Measurements from ENCODE around the gene RFNG. TPM values are rescaled to one million over a fixed set of nuclear protein-coding genes. Genes with fewer than 3 reads are reported as not detected.
A peak's percentile ranks its signal among the peaks of the same experiment; 100 is the strongest.

RFNG gene
- total and polyA plus RNA-seq, 4 donors: 29.1 to 38.2 (median 36.1) TPM

- Histone ChIP-seq H3K27me3 (ENCODE audit: control insufficient read depth in 3 of 3, insufficient read depth in 3 of 3, low read length in 2 of 3) (no peaks in the 10 kb centered on the region), H3K9me3 (ENCODE audit: control insufficient read depth in 4 of 4, insufficient read depth in 3 of 4, low read length in 3 of 4) (no peaks in the 10 kb centered on the region), H3K27ac (ENCODE audit: low read depth in 1 of 2, low read length in 1 of 2) (peak overlapping the region in 1 of 2 donors; percentile 28), H3K36me3 (ENCODE audit: control insufficient read depth in 4 of 4, insufficient read depth in 4 of 4, low read length in 4 of 4) (peaks cover 0 to 43% (median 6%) of the 10 kb centered on the region in 4 donors), H3K4me3 (peak overlapping the region; percentile 81), H3K4me1 (ENCODE audit: control insufficient read depth in 5 of 5, insufficient read depth in 5 of 5, low read length in 5 of 5) (peaks cover 0 to 19% (median 10%) of the 10 kb centered on the region in 5 donors), H3K9ac (ENCODE audit: insufficient read depth in 1 of 2, low read length in 2 of 2) (no peak overlapping the region)
- 27 to 43% methylated on average over 36 of the region's 36 CpGs for WGBS, 2 donors
- DNase-seq (no peak), ATAC-seq (ENCODE audit: insufficient read depth, low FRiP score) (no peak)
- no peak for TF ChIP-seq CTCF (IDR thresholded peaks at IDR 0.05; ENCODE audit: control extremely low read depth, extremely low read depth)
Measured at GRCh38 chr17:82064433-82065192, 13.0 kb upstream of the RFNG start.

DNA sequence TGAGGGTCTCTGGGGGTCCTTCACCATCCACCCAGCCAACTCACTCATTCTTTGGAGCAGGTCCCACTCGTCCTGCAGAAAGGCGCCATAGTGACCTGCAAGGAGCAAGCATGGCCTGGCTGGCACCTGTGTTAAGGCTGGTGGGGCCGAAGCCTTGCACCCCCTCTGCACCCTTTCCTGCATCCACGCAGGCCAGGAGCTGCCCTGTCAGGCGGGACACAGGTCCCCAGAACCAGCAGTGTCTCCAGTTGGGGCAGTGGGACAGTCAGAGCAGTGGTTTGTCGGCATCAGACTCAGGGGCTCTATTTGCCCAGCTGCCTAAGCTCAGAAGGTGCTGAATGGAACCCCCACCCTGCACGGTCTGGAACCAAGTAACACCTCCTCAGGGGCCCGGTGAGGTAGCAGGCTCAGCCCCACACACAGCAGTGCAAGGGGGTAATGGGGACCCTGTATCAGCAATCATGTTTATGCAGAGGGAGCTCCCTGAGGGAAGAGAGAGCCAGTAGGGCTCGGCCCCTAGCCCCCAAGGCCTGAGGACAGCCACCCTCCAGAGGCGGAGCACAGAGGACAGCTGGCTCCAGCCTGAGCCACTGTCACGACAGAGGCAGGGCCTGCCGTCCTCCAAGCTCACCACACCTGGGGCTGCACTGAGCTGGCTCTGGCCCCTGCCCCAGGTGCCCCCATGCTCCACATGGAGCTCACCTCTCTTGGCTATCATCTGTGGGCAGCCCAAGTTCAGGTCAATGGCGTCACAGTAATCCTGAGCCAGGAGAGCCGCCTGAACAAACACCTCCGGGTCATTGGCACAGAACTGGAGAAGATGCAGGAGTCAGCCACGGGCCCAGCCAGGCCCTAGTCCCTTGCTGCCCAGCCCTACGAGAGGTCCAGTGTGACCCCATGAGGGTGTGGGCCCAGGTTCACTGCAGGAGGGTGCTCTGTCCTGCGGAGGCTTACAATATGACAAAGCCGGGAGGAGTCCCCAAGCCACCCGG lies 12.1 kb upstream of the RFNG start:
- Histone ChIP-seq H3K36me3 (ENCODE audit: control insufficient read depth in 4 of 4, insufficient read depth in 4 of 4, low read length in 4 of 4) (peaks cover 0 to 52% (median 6%) of the 10 kb centered on the region in 4 donors), H3K27ac (ENCODE audit: low read depth in 1 of 2, low read length in 1 of 2) (no peak overlapping the region), H3K4me3 (no peak overlapping the region), H3K9me3 (ENCODE audit: control insufficient read depth in 4 of 4, insufficient read depth in 3 of 4, low read length in 3 of 4) (no peaks in the 10 kb centered on the region), H3K9ac (ENCODE audit: insufficient read depth in 1 of 2, low read length in 2 of 2) (no peak overlapping the region), H3K4me1 (ENCODE audit: control insufficient read depth in 5 of 5, insufficient read depth in 5 of 5, low read length in 5 of 5) (peaks cover 0 to 19% (median 10%) of the 10 kb centered on the region in 5 donors), H3K27me3 (ENCODE audit: control insufficient read depth in 3 of 3, insufficient read depth in 3 of 3, low read length in 2 of 3) (no peaks in the 10 kb centered on the region)
- no peak for ATAC-seq (ENCODE audit: insufficient read depth, low FRiP score)
- WGBS, 2 donors: 83 to 88% methylated on average over 20 of the region's 20 CpGs
- TF ChIP-seq CTCF (IDR thresholded peaks at IDR 0.05; ENCODE audit: control extremely low read depth, extremely low read depth): no peak
- DNase-seq: no peak

DNA sequence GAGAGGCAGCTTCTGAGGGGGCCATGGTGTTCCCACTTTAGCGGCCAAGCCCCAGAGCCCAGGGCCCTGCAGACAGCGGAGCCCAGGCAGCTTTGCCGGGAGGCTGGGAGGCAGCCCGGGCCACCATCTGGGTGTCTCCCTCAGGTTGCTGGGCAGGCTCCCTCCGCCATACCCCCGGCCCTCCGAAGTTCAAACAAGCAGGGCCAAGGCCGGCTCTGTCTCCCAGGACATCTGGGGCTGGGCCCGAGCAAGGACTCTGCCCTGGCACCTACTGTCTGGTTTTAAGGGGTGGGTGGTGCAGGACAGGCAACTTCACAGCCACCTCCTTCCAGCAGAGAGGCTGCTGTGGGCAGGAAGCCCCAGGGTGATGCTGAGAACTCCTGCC lies 11.4 kb upstream of the RFNG start:
- 90 to 92% methylated on average over 9 of the region's 9 CpGs for WGBS, 2 donors
- DNase-seq: no peak
- no peak for TF ChIP-seq CTCF (IDR thresholded peaks at IDR 0.05; ENCODE audit: control extremely low read depth, extremely low read depth)
- H3K9me3 ChIP-seq (ENCODE audit: control insufficient read depth in 4 of 4, insufficient read depth in 3 of 4, low read length in 3 of 4): no peaks in the 10 kb centered on the region
- H3K36me3 ChIP-seq (ENCODE audit: control insufficient read depth in 4 of 4, insufficient read depth in 4 of 4, low read length in 4 of 4): peaks cover 0 to 60% (median 6%) of the 10 kb centered on the region in 4 donors
- no peak overlapping the region for H3K9ac ChIP-seq (ENCODE audit: insufficient read depth in 1 of 2, low read length in 2 of 2)
- no peak overlapping the region for H3K27ac ChIP-seq (ENCODE audit: low read depth in 1 of 2, low read length in 1 of 2)
- H3K4me1 ChIP-seq (ENCODE audit: control insufficient read depth in 5 of 5, insufficient read depth in 5 of 5, low read length in 5 of 5): peaks cover 0 to 19% (median 10%) of the 10 kb centered on the region in 5 donors
- no peak for ATAC-seq (ENCODE audit: insufficient read depth, low FRiP score)
- no peaks in the 10 kb centered on the region for H3K27me3 ChIP-seq (ENCODE audit: control insufficient read depth in 3 of 3, insufficient read depth in 3 of 3, low read length in 2 of 3)
- H3K4me3 ChIP-seq: no peak overlapping the region

Data from lung (tissue), 12 donors.